Measurements from ENCODE around the gene CENPL. TPM values are rescaled to one million over a fixed set of nuclear protein-coding genes. Genes with fewer than 3 reads are reported as not detected.

CENPL gene
- total and polyA plus RNA-seq, 9 of the 15 experiments (the other 6 are each of a cell fraction or from before 2014, with no cell fraction given) = 33.0 to 52.7 (median 39.7) TPM

GRCh38 chr1:173868266-173869020, 43.8 kb upstream of the CENPL start, which contains the start of gene ZBTB37 (continued):
- no peak for TF ChIP-seq THRB (CRISPR knock-in tag; conservative IDR thresholded peaks at IDR 0.05)
- peak; percentile 14; the same call in 1 of the 2 replicates for TF ChIP-seq ATF4 (CRISPR knock-in tag; IDR thresholded peaks at IDR 0.05)
- no peak for TF ChIP-seq HOMEZ (CRISPR knock-in tag; IDR thresholded peaks at IDR 0.05)
- no peak for TF ChIP-seq SMAD1 (IDR thresholded peaks at IDR 0.05; ENCODE audit: low read depth, low read length, partially characterized antibody)
- TF ChIP-seq SAFB (IDR thresholded peaks at IDR 0.05; ENCODE audit: borderline replicate concordance, low read depth, low read length) = no peak; the same call in 1 of the 2 replicates
- TF ChIP-seq RCOR1 (IDR thresholded peaks at IDR 0.05; ENCODE audit: borderline replicate concordance in 1 of 2, low read depth in 2 of 2, low read length in 2 of 2) = peak in 1 of 2 experiments; percentile 82; a peak in 2 of 4 replicates
- TF ChIP-seq TAF1 (IDR thresholded peaks at IDR 0.05; ENCODE audit: control insufficient read depth, extremely low read depth, insufficient read depth, low read length, severe bottlenecking) = peak; percentile 31
- TF ChIP-seq ZEB2 (IDR thresholded peaks at IDR 0.05) = peak; percentile 97
- TF ChIP-seq ZNF274 (IDR thresholded peaks at IDR 0.05; ENCODE audit: borderline replicate concordance, low read depth, low read length) = no peak
- no peak for TF ChIP-seq ZNF41 (CRISPR knock-in tag; conservative IDR thresholded peaks at IDR 0.05)
- TF ChIP-seq USF2 (CRISPR knock-in tag; IDR thresholded peaks at IDR 0.05) = no peak
- TF ChIP-seq HNRNPUL1 (IDR thresholded peaks at IDR 0.05; ENCODE audit: low read length) = no peak
- 0 out of 2 replicates have a peak, but pooled peaks have one; percentile 43 for TF ChIP-seq ZC3H8 (IDR thresholded peaks at IDR 0.05)
- peak; percentile 21; the same call in 1 of the 2 replicates for TF ChIP-seq GTF2E2 (tag; IDR thresholded peaks at IDR 0.05)
- no peak for TF ChIP-seq CTCF (IDR thresholded peaks at IDR 0.05 in 2 of 3, conservative IDR thresholded peaks at IDR 0.05 in 1 of 3; ENCODE audit: insufficient read depth in 2 of 3, low read depth in 1 of 3, low read length in 3 of 3)
- no peak for TF ChIP-seq ZFPM2 (CRISPR knock-in tag; IDR thresholded peaks at IDR 0.05)
- no peak for TF ChIP-seq TBP (optimal IDR thresholded peaks at IDR 0.05; ENCODE audit: low read depth, low read length)
- TF ChIP-seq E2F3 (CRISPR knock-in tag; IDR thresholded peaks at IDR 0.05) = no peak
- peak; percentile 38 for TF ChIP-seq SMARCE1 (IDR thresholded peaks at IDR 0.05)
- peak; percentile 14; the same call in 1 of the 2 replicates for TF ChIP-seq MXI1 (IDR thresholded peaks at IDR 0.05; ENCODE audit: low read depth, low read length)
- TF ChIP-seq ZNF282 (CRISPR knock-in tag; IDR thresholded peaks at IDR 0.05) = no peak
- TF ChIP-seq CTBP1 (IDR thresholded peaks at IDR 0.05; ENCODE audit: borderline replicate concordance) = peak; percentile 97
- TF ChIP-seq NR2F6 (CRISPR knock-in tag; IDR thresholded peaks at IDR 0.05) = no peak
